Chondrocyte (in vitro differentiated cells): Measurements from ENCODE around the gene CATSPER4. TPM values are rescaled to one million over a fixed set of nuclear protein-coding genes. Genes with fewer than 3 reads are reported as not detected.
A peak's percentile ranks its signal among the peaks of the same experiment; 100 is the strongest.

ENCODE experiments used
- DNase-seq: peaks from one replicate; pipeline ENCODE4 v3.0.0; 2021; ENCODE audit warnings: mixed read lengths, low spot score
- H3K27ac Mint-ChIP-seq: one replicate; pipeline ENCODE4 v1.8.0; 2021; ENCODE audit warnings: mild to moderate bottlenecking, moderate library complexity, mixed read lengths; ENCODE audit not compliant: unreplicated experiment
- H3K27me3 Mint-ChIP-seq: 2 replicates; pipeline ENCODE4 v1.8.0; 2021; ENCODE audit warnings: low read depth, mixed read lengths
- H3K36me3 Mint-ChIP-seq: 2 replicates; pipeline ENCODE4 v1.8.0; 2021; ENCODE audit warnings: low read depth, mixed read lengths
- H3K4me1 Mint-ChIP-seq: 2 replicates; pipeline ENCODE4 v1.8.0; 2021; ENCODE audit warnings: low read depth, mild to moderate bottlenecking, mixed read lengths
- H3K4me3 Mint-ChIP-seq: one replicate; pipeline ENCODE4 v1.8.0; 2021; ENCODE audit warnings: mild to moderate bottlenecking, moderate library complexity, mixed read lengths; ENCODE audit not compliant: unreplicated experiment
- H3K9me3 Mint-ChIP-seq: 2 replicates; pipeline ENCODE4 v1.8.0; 2021; ENCODE audit warnings: low read depth, mixed read lengths
- total RNA-seq: library from RNA; stranded (reverse); gene quantifications from 3 replicates; pipeline ENCODE4 v1.2.1, GENCODE V29; 2021
- TF ChIP-seq, protein P1 (sequence below): fragments of 200-600 bp; sonication (generic); IDR thresholded peaks from 2 replicates; pipeline ENCODE4 v1.5.0; 2021; ENCODE audit warnings: antibody characterized with exemption, mild to moderate bottlenecking, moderate library complexity

Gene CATSPER4
- total RNA-seq, 1 donor from 2014 or later: not detected

DNA sequence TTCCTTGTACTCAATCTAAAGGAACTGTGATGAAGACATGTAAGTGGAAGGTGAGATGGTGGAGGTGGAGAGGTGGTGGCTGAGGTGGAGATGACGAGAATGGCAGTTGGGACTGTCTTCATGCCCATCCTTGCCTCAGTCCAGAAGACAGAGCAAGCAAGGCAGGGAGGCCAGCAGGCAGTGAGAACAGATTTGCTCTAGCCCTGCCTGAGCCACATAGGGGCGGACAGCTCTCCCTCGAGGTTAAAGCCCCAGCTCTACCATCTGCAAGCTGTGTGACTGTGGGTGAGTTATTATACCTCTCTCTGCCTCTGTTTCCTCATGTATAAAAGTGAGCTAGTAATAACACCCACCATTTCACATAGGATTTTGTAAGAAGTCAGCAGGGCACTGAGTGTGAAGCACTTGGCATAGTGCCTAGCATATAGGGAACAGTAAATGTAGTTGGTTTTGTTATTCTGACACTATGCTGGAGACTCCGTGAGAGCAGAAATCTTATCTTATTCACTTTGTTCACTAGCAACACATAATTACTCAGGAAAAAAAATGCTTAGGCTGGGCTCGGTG is 36.4 kb upstream of the CATSPER4 start:
- peaks cover 13% of the 10 kb centered on the region for H3K4me1 Mint-ChIP-seq
- H3K27ac Mint-ChIP-seq: no peak overlapping the region
- peak; percentile 24 for DNase-seq
- H3K4me3 Mint-ChIP-seq: no peak overlapping the region
- TF ChIP-seq, protein P1, sequence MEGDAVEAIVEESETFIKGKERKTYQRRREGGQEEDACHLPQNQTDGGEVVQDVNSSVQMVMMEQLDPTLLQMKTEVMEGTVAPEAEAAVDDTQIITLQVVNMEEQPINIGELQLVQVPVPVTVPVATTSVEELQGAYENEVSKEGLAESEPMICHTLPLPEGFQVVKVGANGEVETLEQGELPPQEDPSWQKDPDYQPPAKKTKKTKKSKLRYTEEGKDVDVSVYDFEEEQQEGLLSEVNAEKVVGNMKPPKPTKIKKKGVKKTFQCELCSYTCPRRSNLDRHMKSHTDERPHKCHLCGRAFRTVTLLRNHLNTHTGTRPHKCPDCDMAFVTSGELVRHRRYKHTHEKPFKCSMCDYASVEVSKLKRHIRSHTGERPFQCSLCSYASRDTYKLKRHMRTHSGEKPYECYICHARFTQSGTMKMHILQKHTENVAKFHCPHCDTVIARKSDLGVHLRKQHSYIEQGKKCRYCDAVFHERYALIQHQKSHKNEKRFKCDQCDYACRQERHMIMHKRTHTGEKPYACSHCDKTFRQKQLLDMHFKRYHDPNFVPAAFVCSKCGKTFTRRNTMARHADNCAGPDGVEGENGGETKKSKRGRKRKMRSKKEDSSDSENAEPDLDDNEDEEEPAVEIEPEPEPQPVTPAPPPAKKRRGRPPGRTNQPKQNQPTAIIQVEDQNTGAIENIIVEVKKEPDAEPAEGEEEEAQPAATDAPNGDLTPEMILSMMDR: no peak
- H3K9me3 Mint-ChIP-seq: no peaks in the 10 kb centered on the region
- H3K36me3 Mint-ChIP-seq: no peaks in the 10 kb centered on the region
- H3K27me3 Mint-ChIP-seq: peaks cover 5% of the 10 kb centered on the region

DNA sequence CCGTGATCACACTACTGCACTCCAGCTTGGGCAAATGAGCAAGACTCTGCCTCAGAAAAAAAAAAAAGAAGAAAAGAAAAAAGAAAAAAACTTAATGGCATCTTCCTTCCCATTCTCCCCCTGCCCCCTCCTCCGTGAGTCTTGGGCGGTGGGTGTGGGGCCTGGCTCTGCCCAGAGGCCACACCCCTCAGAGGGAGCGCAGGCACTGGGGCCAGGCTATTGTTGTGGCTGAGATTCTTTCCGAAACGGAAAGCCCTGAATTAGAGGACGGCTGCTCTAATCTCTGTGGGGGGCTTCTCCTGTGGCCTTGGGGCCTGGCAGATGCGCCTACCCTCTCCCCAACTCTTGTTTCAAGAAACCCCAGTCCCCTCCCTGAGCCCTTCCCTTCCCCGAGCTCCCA is 35.7 kb upstream of the CATSPER4 start:
- peaks cover 15% of the 10 kb centered on the region for H3K4me1 Mint-ChIP-seq
- peaks cover 5% of the 10 kb centered on the region for H3K27me3 Mint-ChIP-seq
- no peak overlapping the region for H3K27ac Mint-ChIP-seq
- no peaks in the 10 kb centered on the region for H3K9me3 Mint-ChIP-seq
- peak; percentile 29 for DNase-seq
- TF ChIP-seq, protein P1: no peak
- no peaks in the 10 kb centered on the region for H3K36me3 Mint-ChIP-seq
- H3K4me3 Mint-ChIP-seq: no peak overlapping the region

DNA sequence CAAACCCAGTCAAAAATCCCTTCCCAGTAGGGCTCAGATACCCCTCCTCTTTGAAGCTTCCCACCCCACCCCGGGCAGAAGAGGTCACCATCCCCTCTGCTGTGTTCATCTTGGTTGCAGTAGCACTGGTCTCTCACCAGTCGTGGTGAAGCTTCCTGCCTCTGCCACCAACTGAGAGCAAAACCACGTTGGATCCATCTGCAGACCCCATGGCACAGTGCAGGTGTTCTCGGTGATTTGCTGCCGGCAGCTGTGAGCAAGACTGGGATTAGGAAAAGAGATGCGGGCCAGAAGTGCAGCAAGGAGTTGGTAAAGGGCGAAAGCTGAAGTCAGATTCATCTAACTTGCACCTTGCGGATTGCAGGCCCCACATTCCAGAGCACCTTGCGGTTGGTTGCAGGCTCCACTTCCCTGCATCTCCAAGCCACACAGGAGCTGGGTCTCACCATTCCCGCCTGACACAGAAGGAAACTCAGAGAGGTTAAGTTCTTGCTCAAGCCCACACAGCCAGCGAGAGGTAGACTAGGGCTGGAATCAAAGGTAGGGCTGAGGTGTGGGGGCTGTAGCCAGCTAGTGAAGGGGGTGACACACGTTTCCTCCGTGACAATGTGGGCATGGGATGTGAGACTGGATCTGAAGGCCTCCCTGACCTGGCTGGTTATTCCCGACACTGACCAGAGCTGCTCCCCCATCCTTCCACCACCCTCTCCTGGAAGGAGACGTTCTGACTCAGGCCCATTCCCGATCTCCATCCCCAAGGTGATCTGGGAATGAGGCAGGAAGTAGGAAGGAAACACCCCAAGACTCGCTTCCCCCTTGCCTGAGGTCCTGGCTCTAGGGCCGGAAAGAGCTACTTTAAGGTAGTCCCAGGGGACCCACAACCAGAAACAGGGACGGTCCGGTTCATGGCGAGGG is 34.8 kb upstream of the CATSPER4 start:
- no peaks in the 10 kb centered on the region for H3K9me3 Mint-ChIP-seq
- H3K4me3 Mint-ChIP-seq: no peak overlapping the region
- H3K36me3 Mint-ChIP-seq: no peaks in the 10 kb centered on the region
- peak; percentile 44 for DNase-seq
- H3K27me3 Mint-ChIP-seq: peaks cover 3% of the 10 kb centered on the region
- no peak overlapping the region for H3K27ac Mint-ChIP-seq
- TF ChIP-seq, protein P1: no peak
- peaks cover 15% of the 10 kb centered on the region for H3K4me1 Mint-ChIP-seq

DNA sequence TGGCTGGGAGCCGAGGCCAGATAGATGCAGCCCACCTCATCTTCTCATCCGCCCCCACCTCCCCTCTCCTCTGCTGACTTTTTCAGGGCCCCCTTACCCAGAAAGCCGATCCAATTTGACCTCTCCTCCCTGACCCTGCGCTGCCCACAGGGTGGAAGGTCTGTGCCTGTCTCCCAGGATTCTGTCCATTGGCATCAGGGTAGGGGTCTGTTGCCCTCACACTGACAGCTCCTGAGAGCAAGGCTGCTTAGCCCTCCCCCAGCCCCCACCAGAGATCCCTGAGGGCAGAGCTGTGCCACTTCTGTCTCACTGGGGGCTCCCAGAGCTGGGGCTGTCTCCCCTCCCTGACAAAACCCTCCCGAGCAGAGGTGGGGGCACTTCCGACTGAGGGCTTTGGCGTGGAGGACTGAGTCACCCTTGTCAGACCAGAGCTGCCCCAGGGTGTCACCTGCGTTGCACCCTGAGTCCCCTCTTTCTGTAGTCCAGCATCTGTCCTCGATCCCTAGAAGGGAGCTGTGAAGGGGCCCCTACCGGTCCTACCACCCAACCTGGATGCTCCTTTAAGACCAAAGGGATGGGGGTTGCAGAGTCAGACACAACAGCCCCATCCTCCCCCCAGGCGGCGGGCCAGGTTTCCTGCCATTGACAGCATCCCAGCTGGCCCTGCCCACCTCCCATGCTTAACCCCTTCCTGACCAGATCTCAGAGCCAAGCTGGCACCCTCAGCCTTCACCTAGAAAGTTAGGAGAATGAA is 33.9 kb upstream of the CATSPER4 start:
- TF ChIP-seq, protein P1: no peak
- no peak overlapping the region for H3K27ac Mint-ChIP-seq
- H3K36me3 Mint-ChIP-seq: no peaks in the 10 kb centered on the region
- peaks cover 3% of the 10 kb centered on the region for H3K27me3 Mint-ChIP-seq
- H3K4me3 Mint-ChIP-seq: no peak overlapping the region
- peaks cover 19% of the 10 kb centered on the region for H3K4me1 Mint-ChIP-seq
- H3K9me3 Mint-ChIP-seq: no peaks in the 10 kb centered on the region
- DNase-seq: peak; percentile 77
